DOHH2 (cell line): ENCODE results near the gene PYGO2.

Source experiments
- H3F3A ChIP-seq: fragments of 200-600 bp; sonication (generic), shearing (Covaris generic); 2 replicates; pipeline ENCODE4 v1.6.0; 2016; ENCODE audit warnings: antibody characterized with exemption, mild to moderate bottlenecking; ENCODE audit not compliant: control insufficient read depth, insufficient read depth
- H3K27ac ChIP-seq: fragments of 200-600 bp; sonication (generic); 2 replicates; pipeline ENCODE4 v1.5.1; 2014; ENCODE audit warnings: low read depth, mild to moderate bottlenecking, low read length, moderate library complexity
- H3K27me3 ChIP-seq: fragments of 200-600 bp; sonication (generic); 2 replicates; pipeline ENCODE4 v1.6.1; 2014; ENCODE audit warnings: mild to moderate bottlenecking, low read length, mixed read lengths; ENCODE audit not compliant: control insufficient read depth
- H3K36me3 ChIP-seq: fragments of 200-600 bp; sonication (generic); 2 replicates; pipeline ENCODE4 v1.6.1; 2014; ENCODE audit warnings: mild to moderate bottlenecking, low read length, moderate library complexity, mixed read lengths; ENCODE audit not compliant: control insufficient read depth
- H3K4me1 ChIP-seq: fragments of 200-600 bp; sonication (generic); 2 replicates; pipeline ENCODE4 v1.6.1; 2014; ENCODE audit warnings: mild to moderate bottlenecking, low read length, mixed read lengths; ENCODE audit not compliant: control insufficient read depth
- H3K4me2 ChIP-seq: fragments of 200-600 bp; sonication (generic); 2 replicates; pipeline ENCODE4 v1.6.0; 2014; ENCODE audit warnings: mild to moderate bottlenecking, low read length, moderate library complexity
- H3K4me3 ChIP-seq: fragments of 200-600 bp; sonication (generic); 2 replicates; pipeline ENCODE4 v1.5.1; 2014; ENCODE audit warnings: mild to moderate bottlenecking, low read length, mixed read lengths
- H3K79me2 ChIP-seq: fragments of 200-600 bp; sonication (generic); 2 replicates; pipeline ENCODE4 v1.6.1; 2014; ENCODE audit warnings: mild to moderate bottlenecking, low read length, mixed read lengths; ENCODE audit not compliant: control insufficient read depth
- H3K9me2 ChIP-seq: fragments of 200-600 bp; sonication (generic); replicated peaks from 2 replicates; pipeline ENCODE4 v1.6.1; 2014; ENCODE audit warnings: mild to moderate bottlenecking, low read length, mixed read lengths; ENCODE audit not compliant: control insufficient read depth
- H3K9me3 ChIP-seq: fragments of 200-600 bp; sonication (generic); 2 replicates; pipeline ENCODE4 v1.6.1; 2014; ENCODE audit warnings: antibody characterized with exemption, low read length, mixed read lengths; ENCODE audit not compliant: control insufficient read depth, insufficient read depth
- H4K20me1 ChIP-seq: fragments of 200-600 bp; sonication (generic); 2 replicates; pipeline ENCODE4 v1.6.0; 2014; ENCODE audit warnings: low read depth, mild to moderate bottlenecking, antibody characterized with exemption, low read length, moderate library complexity; ENCODE audit not compliant: control insufficient read depth, insufficient read depth
- CTCF ChIP-seq: fragments of 200-600 bp; sonication (generic); IDR thresholded peaks from one replicate; pipeline ENCODE4 v1.5.1; 2014; ENCODE audit warnings: antibody characterized with exemption, mild to moderate bottlenecking, low read depth, low read length; ENCODE audit not compliant: poor library complexity, severe bottlenecking
- EZH2phosphoT487 ChIP-seq: fragments of 200-600 bp; sonication (generic); IDR thresholded peaks from 2 replicates; pipeline ENCODE4 v1.6.1; 2017; ENCODE audit warnings: borderline replicate concordance, mild to moderate bottlenecking, antibody characterized with exemption, low read length, moderate library complexity, mixed read lengths

The PYGO2 gene

DNA sequence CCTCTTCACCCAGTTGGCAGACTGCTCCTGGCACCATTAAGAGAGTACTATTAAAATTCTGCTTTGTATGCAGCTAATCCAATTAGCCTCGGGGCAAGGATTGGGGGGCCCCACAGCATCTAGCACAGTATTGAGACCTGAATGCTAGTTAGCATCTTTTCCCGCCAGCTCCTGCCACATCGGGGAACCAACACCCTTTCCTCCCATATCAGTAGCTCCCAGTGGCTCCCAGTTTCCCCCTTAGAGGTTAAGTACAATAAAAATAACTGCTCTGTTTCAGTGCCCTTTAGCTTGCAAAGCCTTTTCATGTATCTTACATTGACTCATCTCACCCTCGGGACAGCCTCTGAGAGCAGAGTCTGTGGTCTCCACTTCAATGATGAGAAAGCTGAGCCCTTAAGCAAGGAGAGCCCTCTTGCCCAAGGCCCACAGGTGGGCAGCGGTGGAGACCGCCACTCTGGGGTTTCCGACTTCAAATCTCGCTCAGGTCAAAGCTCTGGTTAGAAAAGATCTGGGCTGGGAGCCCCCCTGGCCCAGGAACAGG lies 20.9 kb downstream of the PYGO2 start:
- peaks cover 63% of the 10 kb centered on the region for H3K79me2 ChIP-seq
- H3K27me3 ChIP-seq, result no peaks in the 10 kb centered on the region
- peak overlapping the region; percentile 86 for H3K4me2 ChIP-seq
- no peaks in the 10 kb centered on the region for H4K20me1 ChIP-seq
- H3K36me3 ChIP-seq, result peaks cover 27% of the 10 kb centered on the region
- peaks cover 90% of the 10 kb centered on the region for H3K4me1 ChIP-seq
- peak overlapping the region; percentile 94 for H3K27ac ChIP-seq
- TF ChIP-seq CTCF, result no peak
- TF ChIP-seq EZH2phosphoT487, result no peak
- no peaks in the 10 kb centered on the region for H3K9me2 ChIP-seq
- peak overlapping the region; percentile 83 for H3K4me3 ChIP-seq
- no peaks in the 10 kb centered on the region for H3K9me3 ChIP-seq
- H3F3A ChIP-seq, result peaks cover 37% of the 10 kb centered on the region

- peaks cover 90% of the 10 kb centered on the region for H3K4me1 ChIP-seq
- H4K20me1 ChIP-seq, result no peaks in the 10 kb centered on the region
- peaks cover 23% of the 10 kb centered on the region for H3K36me3 ChIP-seq
- peak overlapping the region; percentile 83 for H3K4me3 ChIP-seq
- H3K27ac ChIP-seq, result peak overlapping the region; percentile 94
- H3K9me2 ChIP-seq, result no peaks in the 10 kb centered on the region
- H3K9me3 ChIP-seq, result no peaks in the 10 kb centered on the region
- H3K79me2 ChIP-seq, result peaks cover 68% of the 10 kb centered on the region
- peak overlapping the region; percentile 86 for H3K4me2 ChIP-seq
- H3K27me3 ChIP-seq, result no peaks in the 10 kb centered on the region
- TF ChIP-seq EZH2phosphoT487, result no peak
- TF ChIP-seq CTCF, result no peak
- H3F3A ChIP-seq, result peaks cover 37% of the 10 kb centered on the region
These were observed 21.4 kb downstream of the PYGO2 start for GRCh38 chr1:154940213-154940560.

- Histone ChIP-seq H3K4me1 (peaks cover 79% of the 10 kb centered on the region), H3K4me2 (peak overlapping the region; percentile 86)
- TF ChIP-seq EZH2phosphoT487 (no peak), CTCF (no peak)
These were observed 22.8 kb downstream of the PYGO2 start for GRCh38 chr1:154938604-154939399.

More at GRCh38 chr1:154938604-154939399, 22.8 kb downstream of the PYGO2 start:
- Histone ChIP-seq H3K9me3 (no peaks in the 10 kb centered on the region), H3K79me2 (peaks cover 80% of the 10 kb centered on the region), H3K27me3 (no peaks in the 10 kb centered on the region), H3K4me3 (peak overlapping the region; percentile 89), H3K27ac (peak overlapping the region; percentile 97), H3F3A (peaks cover 31% of the 10 kb centered on the region), H4K20me1 (no peaks in the 10 kb centered on the region), H3K36me3 (peaks cover 14% of the 10 kb centered on the region), H3K9me2 (no peaks in the 10 kb centered on the region)
